IPS DF 4.7 (cell line): Measurements from ENCODE around the gene ATP2A2.

Source experiments
- DNase-seq: peaks from one replicate; pipeline ENCODE4 v3.0.0-alpha.2; 2013; ENCODE audit warnings: low spot score; ENCODE audit errors: extremely low read depth

The ATP2A2 gene

GRCh38 chr12:110258466-110258865, 22.6 kb upstream of the ATP2A2 start:
- DNase-seq, result no peak

GRCh38 chr12:110262442-110263388, 18.3 kb upstream of the ATP2A2 start:
- no peak for DNase-seq

GRCh38 chr12:110266381-110266960, 14.6 kb upstream of the ATP2A2 start:
- DNase-seq, result no peak

GRCh38 chr12:110266980-110267620, 13.9 kb upstream of the ATP2A2 start:
- DNase-seq, result no peak

GRCh38 chr12:110269622-110270124, 11.4 kb upstream of the ATP2A2 start:
- DNase-seq, result no peak

GRCh38 chr12:110270125-110270962, 10.7 kb upstream of the ATP2A2 start:
- DNase-seq, result no peak

GRCh38 chr12:110271015-110271414, 10.0 kb upstream of the ATP2A2 start:
- no peak for DNase-seq

- no peak for DNase-seq
These were observed 3.4 kb upstream of the ATP2A2 start for GRCh38 chr12:110277530-110278254.

GRCh38 chr12:110278255-110278536, 2.9 kb upstream of the ATP2A2 start:
- DNase-seq, result no peak

GRCh38 chr12:110279566-110280375, 1.3 kb upstream of the ATP2A2 start:
- no peak for DNase-seq

GRCh38 chr12:110280392-110280778, 662 bp upstream of the ATP2A2 start:
- DNase-seq, result no peak

- DNase-seq, result no peak
These were observed 677 bp downstream of the ATP2A2 start for GRCh38 chr12:110281549-110282299.

GRCh38 chr12:110282300-110282860, 1.3 kb downstream of the ATP2A2 start:
- no peak for DNase-seq

GRCh38 chr12:110282956-110283817, 2.1 kb downstream of the ATP2A2 start:
- DNase-seq, result no peak

- no peak for DNase-seq
These were observed 3.5 kb downstream of the ATP2A2 start for GRCh38 chr12:110284597-110284996.

- no peak for DNase-seq
These were observed 5.6 kb downstream of the ATP2A2 start for GRCh38 chr12:110286623-110287022.

GRCh38 chr12:110287986-110288385, 6.9 kb downstream of the ATP2A2 start:
- DNase-seq, result no peak
